Keratinocyte (primary cell): Measurements from ENCODE around the gene AK2.

ENCODE experiments used
- CTCF ChIP-seq, 3 experiments: IDR thresholded peaks in 1 of 3; conservative IDR thresholded peaks in 1 of 3; optimal IDR thresholded peaks in 1 of 3; 2 replicates in 2 of 3; 3 replicates in 1 of 3; pipeline versions ENCODE3 to v1.5.1; 2011; ENCODE audit warnings: low read length in 3 of 3, mild to moderate bottlenecking in 3 of 3, moderate library complexity in 2 of 3, control low read depth in 1 of 3, inconsistent platforms in 1 of 3; ENCODE audit not compliant: insufficient read depth in 2 of 3; ENCODE audit errors: extremely low read depth in 1 of 3
- EZH2 ChIP-seq: IDR thresholded peaks from one replicate; pipeline ENCODE4 v1.6.1; 2012; ENCODE audit warnings: inconsistent platforms, mild to moderate bottlenecking, low read length, moderate library complexity

- TF ChIP-seq CTCF (optimal IDR thresholded peaks at IDR 0.05 in 1 of 3, IDR thresholded peaks at IDR 0.05 in 1 of 3, conservative IDR thresholded peaks at IDR 0.05 in 1 of 3; ENCODE audit: extremely low read depth in 1 of 3, insufficient read depth in 2 of 3, low read length in 3 of 3) (no peak), EZH2 (no peak)
Observed at GRCh38 chr1:33036526-33037503, at the start of gene AK2.
